ENCODE results near the gene HIVEP1.

Gene HIVEP1

GRCh38 chr6:11996751-11997150 is 15.4 kb upstream of the HIVEP1 start:
- DNase-seq, result no peak

- no peak for DNase-seq
Measured at GRCh38 chr6:11999246-11999645, 12.9 kb upstream of the HIVEP1 start.

GRCh38 chr6:12000174-12000573 is 11.9 kb upstream of the HIVEP1 start:
- DNase-seq, result no peak

GRCh38 chr6:12001004-12001705 is 11.0 kb upstream of the HIVEP1 start:
- DNase-seq, result no peak

GRCh38 chr6:12001706-12002435 is 10.2 kb upstream of the HIVEP1 start:
- DNase-seq, result no peak

- no peak for DNase-seq
Measured at GRCh38 chr6:12007473-12007872, 4.6 kb upstream of the HIVEP1 start.

- DNase-seq, result no peak
Measured at GRCh38 chr6:12007887-12008286, 4.2 kb upstream of the HIVEP1 start.

- peak; percentile 84 for DNase-seq
Measured at GRCh38 chr6:12008366-12009179, 3.5 kb upstream of the HIVEP1 start.

GRCh38 chr6:12009180-12009685 is 2.9 kb upstream of the HIVEP1 start:
- no peak for DNase-seq

- no peak for DNase-seq
Measured at GRCh38 chr6:12009876-12010634, 2.1 kb upstream of the HIVEP1 start.

- DNase-seq, result no peak
Measured at GRCh38 chr6:12010635-12011275, 1.4 kb upstream of the HIVEP1 start.

GRCh38 chr6:12011276-12012037 is 655 bp upstream of the HIVEP1 start:
- DNase-seq, result peak; percentile 96

GRCh38 chr6:12012558-12013306 is 620 bp downstream of the HIVEP1 start:
- DNase-seq, result peak; percentile 51

- no peak for DNase-seq
Measured at GRCh38 chr6:12013307-12013719, 1.2 kb downstream of the HIVEP1 start.

- DNase-seq, result no peak
Measured at GRCh38 chr6:12014027-12014872, 2.1 kb downstream of the HIVEP1 start.

- no peak for DNase-seq
Measured at GRCh38 chr6:12014873-12015149, 2.7 kb downstream of the HIVEP1 start.

GRCh38 chr6:12017263-12017662 is 5.2 kb downstream of the HIVEP1 start:
- DNase-seq, result no peak

GRCh38 chr6:12017876-12018401 is 5.8 kb downstream of the HIVEP1 start:
- no peak for DNase-seq

- no peak for DNase-seq
Measured at GRCh38 chr6:12020187-12020791, 8.2 kb downstream of the HIVEP1 start.

All from activated gamma-delta T cell treated with Interleukin-2 at 50 U/mL for 16 hours (primary cell).